ENCODE measurements around the gene ELP4. TPM values are rescaled to one million over a fixed set of nuclear protein-coding genes. Genes with fewer than 3 reads are reported as not detected.
"Not testable (repeated sequence)": the region's sequence is repeated elsewhere in the genome, so short reads cannot be mapped to it uniquely, and the experiment has no call there.

The ELP4 gene
- total RNA-seq, 2 experiments from 2014 or later: 23.0 to 23.3 TPM

DNA sequence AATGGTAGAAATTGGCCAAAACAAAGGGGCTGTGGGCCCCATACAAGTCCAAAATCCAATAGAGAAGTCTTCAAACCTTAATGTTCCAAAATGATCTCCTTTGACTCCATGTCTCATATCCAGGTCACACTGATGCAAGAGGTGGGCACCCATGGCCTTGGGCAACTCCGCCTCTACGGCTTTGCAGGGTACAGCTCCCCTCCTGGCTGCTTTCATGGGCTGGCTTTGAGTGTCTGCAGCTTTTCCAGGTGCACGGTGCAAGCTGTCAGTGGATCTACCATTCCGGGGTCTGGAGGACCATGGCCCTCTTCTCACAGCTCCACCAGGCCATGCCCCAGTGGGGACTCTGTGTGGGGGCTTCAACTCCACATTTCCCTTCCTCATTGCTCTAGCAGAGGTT is 15.8 kb upstream of the ELP4 start:
- H3K27ac Mint-ChIP-seq; ATAC-seq; H3K4me3 Mint-ChIP-seq; CTCF ChIA-PET; H3K27me3 Mint-ChIP-seq (ENCODE audit: low read depth); H3K4me1 Mint-ChIP-seq (ENCODE audit: low read depth); POLR2A ChIA-PET; DNase-seq: not testable (repeated sequence)
- Mint-ChIP-seq H3K36me3 (ENCODE audit: low read depth) (peaks cover 43% of the 10 kb centered on the region), H3K9me3 (ENCODE audit: insufficient read depth) (peaks cover 10% of the 10 kb centered on the region)

GRCh38 chr11:31499576-31500178 is 9.9 kb upstream of the ELP4 start:
- ChIA-PET CTCF (no interaction called here), POLR2A (no interaction called here)
- DNase-seq (no peak), ATAC-seq (no peak)
- no peaks in the 10 kb centered on the region for H3K27me3 Mint-ChIP-seq (ENCODE audit: low read depth)
- H3K27ac Mint-ChIP-seq: no peak overlapping the region
- peaks cover 35% of the 10 kb centered on the region for H3K36me3 Mint-ChIP-seq (ENCODE audit: low read depth)
- peaks cover 10% of the 10 kb centered on the region for H3K9me3 Mint-ChIP-seq (ENCODE audit: insufficient read depth)
- H3K4me3 Mint-ChIP-seq: no peak overlapping the region
- no peaks in the 10 kb centered on the region for H3K4me1 Mint-ChIP-seq (ENCODE audit: low read depth)

DNA sequence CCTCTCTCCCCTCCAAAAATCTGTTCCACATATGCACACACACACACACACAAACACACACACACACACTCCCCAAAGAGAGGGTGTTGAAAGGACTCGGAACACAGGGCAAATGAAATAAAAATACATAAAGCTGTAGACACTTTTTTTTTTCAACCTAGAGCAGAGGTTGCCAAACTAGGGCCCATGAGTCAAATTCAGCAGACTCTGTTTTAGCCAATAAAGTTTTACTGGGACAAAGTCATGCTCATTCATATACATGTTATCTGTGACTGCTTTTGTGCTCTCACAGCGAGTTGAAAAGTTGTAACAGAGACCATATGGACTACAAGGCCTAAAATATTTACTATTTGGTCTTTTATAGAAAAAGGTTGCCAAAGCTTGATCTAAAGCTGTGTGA is 9.0 kb upstream of the ELP4 start:
- ChIA-PET CTCF (no interaction called here), POLR2A (no interaction called here)
- ATAC-seq (no peak), DNase-seq (no peak)
- Mint-ChIP-seq H3K27me3 (ENCODE audit: low read depth) (no peaks in the 10 kb centered on the region), H3K9me3 (ENCODE audit: insufficient read depth) (peaks cover 2% of the 10 kb centered on the region), H3K4me1 (ENCODE audit: low read depth) (no peaks in the 10 kb centered on the region), H3K36me3 (ENCODE audit: low read depth) (peaks cover 33% of the 10 kb centered on the region), H3K27ac (no peak overlapping the region), H3K4me3 (no peak overlapping the region)

GRCh38 chr11:31509051-31509428 is 527 bp upstream of the ELP4 start:
- ATAC-seq: peak; percentile 16
- CTCF ChIA-PET: interaction anchor here (1.1 kb wide), 1 partner anchor 24 kb away, joined by 3 read pairs; no protein-coding TSS in a partner anchor
- DNase-seq: peak; percentile 28

GRCh38 chr11:31512117-31512516 is 2.5 kb downstream of the ELP4 start:
- H3K27me3 Mint-ChIP-seq (ENCODE audit: low read depth): no peaks in the 10 kb centered on the region
- peaks cover 27% of the 10 kb centered on the region for H3K4me1 Mint-ChIP-seq (ENCODE audit: low read depth)
- ChIA-PET CTCF (no interaction called here), POLR2A (no interaction called here)
- DNase-seq: no peak
- ATAC-seq: no peak
- no peaks in the 10 kb centered on the region for H3K9me3 Mint-ChIP-seq (ENCODE audit: insufficient read depth)
- H3K27ac Mint-ChIP-seq: no peak overlapping the region
- no peaks in the 10 kb centered on the region for H3K36me3 Mint-ChIP-seq (ENCODE audit: low read depth)
- no peak overlapping the region for H3K4me3 Mint-ChIP-seq

More at GRCh38 chr11:31509051-31509428, 527 bp upstream of the ELP4 start:
- Mint-ChIP-seq H3K27ac (peak overlapping the region; percentile 96), H3K9me3 (ENCODE audit: insufficient read depth) (no peaks in the 10 kb centered on the region), H3K36me3 (ENCODE audit: low read depth) (peaks cover 12% of the 10 kb centered on the region), H3K27me3 (ENCODE audit: low read depth) (no peaks in the 10 kb centered on the region), H3K4me1 (ENCODE audit: low read depth) (peaks cover 27% of the 10 kb centered on the region), H3K4me3 (peak overlapping the region; percentile 93)
- POLR2A ChIA-PET: interaction anchor here (1.4 kb wide), 1 partner anchor 139 kb away, joined by 3 read pairs; the partner anchor contains the start of genes DCDC1 and DNAJC24

GRCh38 chr11:31521497-31522150 is 12.1 kb downstream of the ELP4 start:
- H3K27ac Mint-ChIP-seq: no peak overlapping the region
- CTCF ChIA-PET: no interaction called here
- H3K36me3 Mint-ChIP-seq (ENCODE audit: low read depth): peaks cover 8% of the 10 kb centered on the region
- DNase-seq (no peak), ATAC-seq (no peak)
- POLR2A ChIA-PET: no interaction called here
- no peaks in the 10 kb centered on the region for H3K4me1 Mint-ChIP-seq (ENCODE audit: low read depth)
- no peaks in the 10 kb centered on the region for H3K9me3 Mint-ChIP-seq (ENCODE audit: insufficient read depth)
- no peaks in the 10 kb centered on the region for H3K27me3 Mint-ChIP-seq (ENCODE audit: low read depth)
- H3K4me3 Mint-ChIP-seq: no peak overlapping the region

DNA sequence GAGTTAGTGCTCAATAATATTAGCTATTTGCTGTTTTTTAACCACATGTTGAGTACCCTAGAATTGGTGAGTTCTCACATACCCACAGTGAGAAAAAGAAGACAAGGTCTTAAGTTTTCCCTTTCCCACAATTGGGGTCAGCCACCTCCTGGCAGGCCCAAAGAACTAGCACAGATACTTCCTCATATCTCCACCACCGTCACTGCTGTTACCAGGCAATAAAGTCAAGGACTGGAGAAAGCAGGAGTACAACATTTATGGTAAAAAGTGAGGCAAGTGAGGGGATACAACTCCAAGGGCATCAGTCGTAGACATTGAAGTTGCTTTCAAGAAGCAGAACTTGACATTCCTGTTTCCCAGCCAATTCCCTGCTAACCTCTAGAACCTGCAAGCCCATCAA is 19.6 kb downstream of the ELP4 start:
- no peaks in the 10 kb centered on the region for H3K9me3 Mint-ChIP-seq (ENCODE audit: insufficient read depth)
- ChIA-PET POLR2A (no interaction called here), CTCF (no interaction called here)
- no peak for ATAC-seq
- H3K36me3 Mint-ChIP-seq (ENCODE audit: low read depth): peaks cover 4% of the 10 kb centered on the region
- no peak for DNase-seq
- no peaks in the 10 kb centered on the region for H3K4me1 Mint-ChIP-seq (ENCODE audit: low read depth)
- H3K4me3 Mint-ChIP-seq: no peak overlapping the region
- no peaks in the 10 kb centered on the region for H3K27me3 Mint-ChIP-seq (ENCODE audit: low read depth)
- no peak overlapping the region for H3K27ac Mint-ChIP-seq

DNA sequence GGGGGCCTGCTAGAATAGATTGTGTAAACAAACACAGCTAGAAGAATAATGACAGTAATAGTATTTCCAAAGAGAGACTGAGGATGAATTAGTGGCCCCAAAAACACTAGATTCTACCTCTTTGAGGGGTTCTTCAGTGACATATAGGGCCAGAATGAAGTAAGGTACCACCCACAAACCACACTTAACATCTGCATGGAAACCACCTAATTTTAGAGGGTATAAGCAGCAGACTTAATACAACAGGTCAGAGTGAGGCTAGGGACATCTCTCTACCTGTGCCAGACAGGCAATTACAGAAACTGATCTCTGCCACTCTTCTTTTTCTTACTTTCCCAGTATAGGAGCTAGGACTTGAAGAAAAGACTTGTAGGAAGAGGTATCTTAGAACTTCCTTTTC is 20.1 kb downstream of the ELP4 start:
- ATAC-seq: no peak
- Mint-ChIP-seq H3K36me3 (ENCODE audit: low read depth) (peaks cover 2% of the 10 kb centered on the region), H3K9me3 (ENCODE audit: insufficient read depth) (no peaks in the 10 kb centered on the region), H3K27me3 (ENCODE audit: low read depth) (no peaks in the 10 kb centered on the region), H3K27ac (no peak overlapping the region), H3K4me1 (ENCODE audit: low read depth) (no peaks in the 10 kb centered on the region), H3K4me3 (no peak overlapping the region)
- DNase-seq: no peak
- POLR2A ChIA-PET: no interaction called here
- CTCF ChIA-PET: no interaction called here

DNA sequence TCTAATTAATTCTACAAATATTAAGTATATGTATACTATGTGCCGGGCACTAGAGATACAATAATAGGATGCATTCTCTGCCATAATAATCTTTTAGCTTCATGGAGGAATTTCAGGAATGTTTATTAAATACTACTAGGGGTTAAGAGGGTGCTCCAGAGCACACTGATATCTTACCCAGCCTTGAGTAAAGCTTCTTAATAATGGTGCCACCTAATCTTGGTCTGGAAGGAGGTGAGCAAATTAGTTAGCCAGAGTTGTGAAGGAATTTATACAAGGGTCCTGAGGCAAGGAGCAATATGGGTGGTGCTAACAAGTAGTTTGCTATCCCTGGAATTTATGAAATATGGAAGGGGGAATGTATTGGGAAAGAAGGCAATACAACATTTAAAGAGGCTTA is 21.7 kb downstream of the ELP4 start:
- H3K36me3 Mint-ChIP-seq (ENCODE audit: low read depth): peaks cover 2% of the 10 kb centered on the region
- DNase-seq (no peak), ATAC-seq (no peak)
- no peaks in the 10 kb centered on the region for H3K4me1 Mint-ChIP-seq (ENCODE audit: low read depth)
- CTCF ChIA-PET: no interaction called here
- no peak overlapping the region for H3K4me3 Mint-ChIP-seq
- H3K27ac Mint-ChIP-seq: no peak overlapping the region
- POLR2A ChIA-PET: no interaction called here
- H3K27me3 Mint-ChIP-seq (ENCODE audit: low read depth): no peaks in the 10 kb centered on the region
- H3K9me3 Mint-ChIP-seq (ENCODE audit: insufficient read depth): no peaks in the 10 kb centered on the region

DNA sequence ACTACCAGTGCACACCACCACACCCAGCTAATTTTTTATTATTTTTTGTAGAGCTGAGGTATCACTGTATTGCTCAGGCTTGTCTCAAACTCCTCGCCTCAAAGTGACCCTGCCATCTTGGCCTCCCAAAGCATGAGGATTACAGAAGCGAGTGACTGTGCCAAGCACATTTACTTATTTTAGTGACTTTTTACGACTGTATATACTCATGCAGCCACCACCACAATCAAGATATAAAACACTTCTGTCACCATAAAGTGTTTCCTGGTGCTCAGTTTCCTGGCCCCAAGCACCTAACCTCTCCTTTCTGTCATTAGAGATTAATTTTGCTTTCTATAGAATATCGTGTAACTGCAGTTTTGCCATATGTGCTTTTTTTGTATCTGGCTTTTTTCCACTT is 25.9 kb downstream of the ELP4 start:
- ATAC-seq: no peak
- ChIA-PET POLR2A (no interaction called here), CTCF (no interaction called here)
- Mint-ChIP-seq H3K4me3 (no peak overlapping the region), H3K36me3 (ENCODE audit: low read depth) (peaks cover 2% of the 10 kb centered on the region), H3K4me1 (ENCODE audit: low read depth) (no peaks in the 10 kb centered on the region), H3K9me3 (ENCODE audit: insufficient read depth) (no peaks in the 10 kb centered on the region), H3K27me3 (ENCODE audit: low read depth) (no peaks in the 10 kb centered on the region), H3K27ac (no peak overlapping the region)
- DNase-seq: no peak

DNA sequence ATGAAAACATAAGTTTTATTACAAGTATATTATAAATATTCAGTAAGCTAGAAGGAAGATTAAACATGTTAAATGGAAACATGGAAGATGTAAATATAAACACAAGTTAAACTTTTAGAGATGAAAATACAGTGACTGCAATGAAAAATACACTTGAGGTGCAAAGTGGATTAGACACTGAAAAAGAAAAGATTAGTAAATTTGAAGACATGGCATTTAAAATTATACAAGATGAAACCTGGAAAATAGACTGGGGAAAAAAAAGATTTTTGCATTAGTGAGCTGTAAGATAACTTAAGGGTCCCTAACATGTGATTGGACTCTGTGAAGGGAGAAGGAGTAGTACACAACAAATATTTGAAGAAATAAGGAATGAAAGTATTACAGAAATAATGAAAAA is 33.3 kb downstream of the ELP4 start:
- DNase-seq: no peak
- POLR2A ChIA-PET: no interaction called here
- no peak overlapping the region for H3K4me3 Mint-ChIP-seq
- no peak for ATAC-seq
- H3K4me1 Mint-ChIP-seq (ENCODE audit: low read depth): no peaks in the 10 kb centered on the region
- peaks cover 28% of the 10 kb centered on the region for H3K36me3 Mint-ChIP-seq (ENCODE audit: low read depth)
- no peaks in the 10 kb centered on the region for H3K27me3 Mint-ChIP-seq (ENCODE audit: low read depth)
- H3K27ac Mint-ChIP-seq: no peak overlapping the region
- H3K9me3 Mint-ChIP-seq (ENCODE audit: insufficient read depth): peaks cover 5% of the 10 kb centered on the region
- CTCF ChIA-PET: no interaction called here

DNA sequence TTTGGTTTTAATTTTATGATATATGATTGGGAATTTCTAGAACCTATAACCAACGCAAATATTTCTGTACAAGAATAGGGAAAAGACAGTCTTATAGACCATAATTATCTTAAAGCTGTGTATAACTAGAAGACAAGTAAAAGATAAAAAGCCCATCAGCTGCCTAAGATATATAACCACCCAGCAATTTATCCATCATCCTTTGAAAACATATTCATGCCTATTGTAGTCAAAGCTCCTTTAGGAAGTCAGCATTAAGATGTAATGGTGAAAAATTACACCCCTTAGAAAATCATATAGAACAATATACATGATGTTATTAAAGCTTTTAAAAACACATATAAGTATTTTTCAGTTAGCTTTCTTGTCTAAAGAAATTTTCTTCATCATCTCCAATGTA is 46.4 kb downstream of the ELP4 start:
- no peaks in the 10 kb centered on the region for H3K36me3 Mint-ChIP-seq (ENCODE audit: low read depth)
- DNase-seq (no peak), ATAC-seq (no peak)
- no peaks in the 10 kb centered on the region for H3K9me3 Mint-ChIP-seq (ENCODE audit: insufficient read depth)
- ChIA-PET POLR2A (no interaction called here), CTCF (no interaction called here)
- H3K4me1 Mint-ChIP-seq (ENCODE audit: low read depth): no peaks in the 10 kb centered on the region
- H3K27me3 Mint-ChIP-seq (ENCODE audit: low read depth): no peaks in the 10 kb centered on the region
- H3K27ac Mint-ChIP-seq: no peak overlapping the region
- no peak overlapping the region for H3K4me3 Mint-ChIP-seq

DNA sequence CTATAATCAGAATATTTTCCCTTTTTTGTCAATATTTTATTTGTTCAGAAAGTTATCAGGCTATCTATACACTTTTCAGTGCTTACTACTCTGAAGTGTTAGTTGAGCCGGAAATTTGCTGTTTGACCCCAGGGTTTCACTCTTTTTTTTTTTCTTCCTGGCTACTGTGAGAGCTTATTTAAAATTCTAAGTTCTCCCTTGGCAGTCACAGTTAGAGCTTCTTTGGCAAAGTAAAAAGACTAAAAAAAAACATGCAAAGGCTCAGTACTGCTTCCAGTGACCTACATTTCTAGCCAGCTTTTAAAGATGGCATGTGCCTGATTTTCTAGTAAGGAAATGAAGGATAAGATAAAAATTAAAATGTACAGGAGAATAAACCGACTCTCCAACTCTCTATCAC is 48.4 kb downstream of the ELP4 start:
- ChIA-PET CTCF (no interaction called here), POLR2A (no interaction called here)
- Mint-ChIP-seq H3K4me1 (ENCODE audit: low read depth) (no peaks in the 10 kb centered on the region), H3K27me3 (ENCODE audit: low read depth) (no peaks in the 10 kb centered on the region), H3K27ac (no peak overlapping the region), H3K4me3 (no peak overlapping the region), H3K9me3 (ENCODE audit: insufficient read depth) (no peaks in the 10 kb centered on the region), H3K36me3 (ENCODE audit: low read depth) (no peaks in the 10 kb centered on the region)
- ATAC-seq (no peak), DNase-seq (no peak)

Measured in activated CD8-positive, alpha-beta T cell treated with anti-CD3 and anti-CD28 coated beads, Interleukin-2, amount 10 ng/mL, durations not matched to agents 7 days and 5 days (primary cell).